Adrenal gland (tissue), 12 donors: ENCODE measurements around the gene C12orf60. TPM values are rescaled to one million over a fixed set of nuclear protein-coding genes. Genes with fewer than 3 reads are reported as not detected.

Experiments used
- DNase-seq, 7 donors: peaks; one replicate each; pipeline ENCODE4 v3.0.0-alpha.2; 2019 to 2020
- H3K27ac ChIP-seq, 5 donors: fragments of 200-600 bp; sonication (generic) in 4 of 5; 1 replicate in 3 of 5; 2 replicates in 2 of 5; pipeline versions ENCODE4 v1.5.1 to v1.8.0; 2016 to 2020; ENCODE audit warnings: mild to moderate bottlenecking in 1 of 5
- H3K27me3 ChIP-seq: fragments of 200-600 bp; 2 replicates; pipeline ENCODE4 v1.8.0; 2021
- H3K36me3 ChIP-seq, 2 donors: fragments of 200-600 bp; replicated peaks in 1 of 2; 1 replicate in 1 of 2; 2 replicates in 1 of 2; pipeline versions ENCODE4 v1.5.1 to v1.8.0; 2018 to 2022
- H3K4me1 ChIP-seq, 2 donors: fragments of 200-600 bp; replicated peaks in 1 of 2; 1 replicate in 1 of 2; 2 replicates in 1 of 2; pipeline versions ENCODE4 v1.5.1 to v1.8.0; 2018 to 2021
- H3K4me3 ChIP-seq, 4 donors: fragments of 200-600 bp; sonication (generic) in 3 of 4; one replicate each; pipeline ENCODE4 v1.5.1; 2016 to 2018
- H3K9me3 ChIP-seq, 3 donors: fragments of 200-600 bp; sonication (generic) in 1 of 3; replicated peaks in 1 of 3; 1 replicate in 2 of 3; 2 replicates in 1 of 3; pipeline versions ENCODE4 v1.5.1 to v1.8.0; 2016 to 2021
- POLR2A ChIP-seq, 2 donors: fragments of 450-650 bp; IDR thresholded peaks; one replicate each; pipeline ENCODE4 v1.6.1; 2017; ENCODE audit warnings: antibody characterized with exemption in 2 of 2, mild to moderate bottlenecking in 2 of 2, moderate library complexity in 1 of 2
- WGBS, 4 donors: extraction: QIAGEN DNeasy Blood & Tissue Kit in 2 of 4; methylation state at CpG; one replicate each; pipeline versions ENCODE4 v1.1.5 to v1.1.7; 2013 to 2017; 5-methylcytosine and 5-hydroxymethylcytosine counted together
- intact Hi-C, 2 donors: fragments of 100-400 bp; cut with DNase I; formaldehyde crosslinking; loops; one replicate each; pipeline versions ENCODE4 v1.14.1 to v1.15.0; 2022 to 2023
- polyA plus RNA-seq, 3 donors: library from polyadenylated mRNA; stranded (reverse); fragments of 200-250 nt in 2 of 3; fragments of 350-450 nt in 1 of 3; fragmentation: Illumina TruSeq in 1 of 3; extraction: RNeasy Lipid Tissue Mini Kit (QIAGEN cat#74804) in 1 of 3; gene quantifications; one replicate each; pipeline ENCODE4 v1.2.3, GENCODE V29; 2013 to 2014
- total RNA-seq, 9 donors: library from RNA; depleted of rRNA in 4 of 9; stranded (reverse); fragments of >200 nt in 4 of 9; fragments of 120-200 nt in 1 of 9; fragmentation: NEBNext Ultra II Directional in 1 of 9; extraction: Animal tissue kit (Norgen Biotek cat#: 25700) in 1 of 9; gene quantifications; one replicate each; pipeline versions ENCODE4 v1.1.0 to v1.2.4, GENCODE V29; 2013 to 2023
- TF ChIP-seq, protein P1 (sequence below), 6 experiments: fragments of 450-650 bp in 4 of 6; fragments of 200-600 bp in 2 of 6; sonication (generic) in 1 of 6; IDR thresholded peaks; 1 replicate in 5 of 6; 2 replicates in 1 of 6; pipeline versions ENCODE4 v1.5.1 to v1.8.0; 2016 to 2021; ENCODE audit warnings: antibody characterized with exemption in 6 of 6, mild to moderate bottlenecking in 2 of 6, moderate library complexity in 1 of 6
- donor health status: healthy with polysubstance abuse.
- donor health status: Bipolar disorder and iron deficiency.
- donor health status: DM: yes; HTN: yes; CAD: no.
- donor health status: DM: no; HTN: no; CAD: no.
- donor health status: DM: no; HTN: no; CAD: no.
- donor health status: DM: yes; HTN: yes; CAD: no.

Gene C12orf60
- total and polyA plus RNA-seq, 12 donors, result 2.6 to 12.5 (median 4.6) TPM

DNA sequence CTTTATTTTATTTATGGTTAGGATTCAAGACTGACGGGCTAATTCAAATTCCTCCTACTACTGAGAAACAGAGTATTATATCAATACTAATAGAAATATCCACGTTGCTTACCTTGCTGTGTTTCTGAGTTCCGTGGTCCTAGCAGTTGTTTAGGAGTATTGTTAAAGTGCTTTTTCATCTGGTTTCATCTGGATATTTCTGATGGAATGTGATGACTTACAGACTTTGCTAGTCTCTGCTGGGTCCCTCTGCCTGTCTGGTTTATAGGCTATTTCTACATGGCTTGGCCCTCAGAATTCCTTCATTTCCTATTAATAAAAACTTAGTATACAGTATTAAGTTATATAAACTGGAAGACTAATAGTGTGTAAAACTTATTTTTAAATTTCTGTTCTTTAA is 10.5 kb downstream of the C12orf60 start, which contains the start of gene SMCO3:
Gene SMCO3 (minus strand): TSS at position 169 of the 400 bp plus-strand sequence. CDS start 7,502 bp downstream, outside the sequence.
- DNase-seq, result no peak
- no peaks in the 10 kb centered on the region for H3K36me3 ChIP-seq
- no peak within 1 kb of the TSS for H3K27ac ChIP-seq
- intact Hi-C loops, result no loop called here
- no peak within 1 kb of the TSS for H3K4me3 ChIP-seq
- TF ChIP-seq, protein P1, sequence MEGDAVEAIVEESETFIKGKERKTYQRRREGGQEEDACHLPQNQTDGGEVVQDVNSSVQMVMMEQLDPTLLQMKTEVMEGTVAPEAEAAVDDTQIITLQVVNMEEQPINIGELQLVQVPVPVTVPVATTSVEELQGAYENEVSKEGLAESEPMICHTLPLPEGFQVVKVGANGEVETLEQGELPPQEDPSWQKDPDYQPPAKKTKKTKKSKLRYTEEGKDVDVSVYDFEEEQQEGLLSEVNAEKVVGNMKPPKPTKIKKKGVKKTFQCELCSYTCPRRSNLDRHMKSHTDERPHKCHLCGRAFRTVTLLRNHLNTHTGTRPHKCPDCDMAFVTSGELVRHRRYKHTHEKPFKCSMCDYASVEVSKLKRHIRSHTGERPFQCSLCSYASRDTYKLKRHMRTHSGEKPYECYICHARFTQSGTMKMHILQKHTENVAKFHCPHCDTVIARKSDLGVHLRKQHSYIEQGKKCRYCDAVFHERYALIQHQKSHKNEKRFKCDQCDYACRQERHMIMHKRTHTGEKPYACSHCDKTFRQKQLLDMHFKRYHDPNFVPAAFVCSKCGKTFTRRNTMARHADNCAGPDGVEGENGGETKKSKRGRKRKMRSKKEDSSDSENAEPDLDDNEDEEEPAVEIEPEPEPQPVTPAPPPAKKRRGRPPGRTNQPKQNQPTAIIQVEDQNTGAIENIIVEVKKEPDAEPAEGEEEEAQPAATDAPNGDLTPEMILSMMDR (IDR thresholded peaks at IDR 0.05), result no peak
- no peaks in the 10 kb centered on the region for H3K9me3 ChIP-seq
- H3K27me3 ChIP-seq, result no peaks in the 10 kb centered on the region
- WGBS, 4 donors, result 81 to 89% (median 87%) methylated on average over 3 of the region's 3 CpGs
- H3K4me1 ChIP-seq, result no peaks in the 10 kb centered on the region

DNA sequence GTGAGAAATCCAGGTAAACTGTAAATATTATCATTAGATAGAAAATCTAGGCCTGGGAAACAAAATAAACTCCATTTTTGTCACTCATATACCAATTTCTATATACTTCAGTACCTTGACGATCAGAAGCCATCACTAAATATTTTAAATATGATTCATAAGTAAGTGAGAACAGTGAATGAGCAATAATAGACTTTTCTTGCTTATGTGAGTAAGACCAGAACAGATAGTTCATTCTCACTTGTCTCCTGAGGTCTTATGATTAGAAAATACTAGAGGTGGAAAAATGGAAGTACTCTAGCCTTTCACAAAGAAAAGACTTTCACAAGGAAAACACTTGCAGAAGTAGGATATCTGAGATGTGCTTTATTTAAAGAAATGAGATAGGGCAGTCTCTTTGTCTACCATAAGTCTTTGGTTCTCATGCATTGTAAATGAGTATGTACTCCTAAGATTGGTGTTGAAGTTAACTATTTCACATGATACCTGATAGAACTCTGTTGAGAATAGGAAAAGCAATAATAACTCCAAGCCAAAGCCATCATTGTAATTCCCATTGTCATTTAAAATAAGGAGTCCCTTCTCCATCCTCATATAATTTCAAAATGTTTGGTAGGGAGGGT is 20.7 kb downstream of the C12orf60 start:
- DNase-seq, result no peak
- H3K27me3 ChIP-seq, result no peaks in the 10 kb centered on the region
- H3K4me1 ChIP-seq, result no peaks in the 10 kb centered on the region
- TF ChIP-seq, protein P1 (IDR thresholded peaks at IDR 0.05), result no peak
- TF ChIP-seq POLR2A (IDR thresholded peaks at IDR 0.05), result no peak
- WGBS, 4 donors, result 74 to 84% (median 76%) methylated on average over 1 of the region's 1 CpG
- intact Hi-C loops, result no loop called here
- no peak overlapping the region for H3K27ac ChIP-seq
- H3K9me3 ChIP-seq, result no peaks in the 10 kb centered on the region
- no peak overlapping the region for H3K4me3 ChIP-seq
- H3K36me3 ChIP-seq, result no peaks in the 10 kb centered on the region

- Histone ChIP-seq H3K4me1 (no peaks in the 10 kb centered on the region), H3K27ac (no peak overlapping the region), H3K36me3 (no peaks in the 10 kb centered on the region), H3K4me3 (no peak overlapping the region), H3K9me3 (no peaks in the 10 kb centered on the region), H3K27me3 (no peaks in the 10 kb centered on the region)
- DNase-seq, result no peak
- TF ChIP-seq POLR2A (IDR thresholded peaks at IDR 0.05), result no peak
- intact Hi-C loops, result no loop called here
Measured at GRCh38 chr12:14825256-14825655, 21.8 kb downstream of the C12orf60 start.

GRCh38 chr12:14826491-14826890 is 23.0 kb downstream of the C12orf60 start:
- TF ChIP-seq POLR2A (IDR thresholded peaks at IDR 0.05), result no peak
- H3K27me3 ChIP-seq, result no peaks in the 10 kb centered on the region
- H3K36me3 ChIP-seq, result no peaks in the 10 kb centered on the region
- WGBS, 4 donors, result 73 to 78% (median 74%) methylated on average over 5 of the region's 5 CpGs
- no peaks in the 10 kb centered on the region for H3K9me3 ChIP-seq
- DNase-seq, result no peak
- H3K4me1 ChIP-seq, result no peaks in the 10 kb centered on the region
- H3K4me3 ChIP-seq, result no peak overlapping the region
- intact Hi-C loops, result no loop called here
- peak overlapping the region in 1 of 5 donors; percentile 1 for H3K27ac ChIP-seq

DNA sequence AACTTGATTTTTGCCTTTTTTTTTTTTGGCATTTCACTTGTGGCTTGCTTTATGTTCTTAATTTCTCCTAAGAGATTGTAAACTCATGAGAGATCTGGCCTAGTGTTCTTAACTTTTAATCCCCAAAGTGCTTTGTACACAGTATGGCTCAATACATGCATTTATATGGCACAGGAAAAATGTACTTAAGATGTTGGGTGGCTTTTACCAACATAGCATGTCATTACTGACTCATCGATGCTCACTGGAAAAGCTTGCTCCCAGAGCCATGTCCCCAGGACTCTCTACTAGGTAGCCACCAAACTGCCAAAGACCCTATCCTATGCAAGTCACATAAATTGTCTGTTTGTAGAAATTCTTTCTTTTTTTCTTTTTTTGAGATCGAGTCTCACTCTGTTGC is 23.6 kb downstream of the C12orf60 start:
- TF ChIP-seq, protein P1 (IDR thresholded peaks at IDR 0.05), result no peak
- TF ChIP-seq POLR2A (IDR thresholded peaks at IDR 0.05), result no peak
- Histone ChIP-seq H3K27me3 (no peaks in the 10 kb centered on the region), H3K4me3 (no peak overlapping the region), H3K9me3 (no peaks in the 10 kb centered on the region), H3K27ac (peak overlapping the region in 1 of 5 donors; percentile 1), H3K4me1 (no peaks in the 10 kb centered on the region), H3K36me3 (no peaks in the 10 kb centered on the region)
- intact Hi-C loops, result no loop called here
- no peak for DNase-seq
- WGBS, 4 donors, result 89 to 98% (median 94%) methylated on average over 2 of the region's 2 CpGs
